Activated CD8-positive, alpha-beta memory T cell treated with anti-CD3 and anti-CD28 coated beads, Interleukin-2, amount 50 U/mL, for 24 hours (primary cell): ENCODE results near the gene LSP1.
"Not testable (repeated sequence)": the region's sequence is repeated elsewhere in the genome, so short reads cannot be mapped to it uniquely, and the experiment has no call there.

ENCODE experiments used
- DNase-seq: peaks from one replicate; pipeline ENCODE4 v3.0.0-alpha.2; 2020; ENCODE audit errors: extremely low read depth

Gene LSP1

DNA sequence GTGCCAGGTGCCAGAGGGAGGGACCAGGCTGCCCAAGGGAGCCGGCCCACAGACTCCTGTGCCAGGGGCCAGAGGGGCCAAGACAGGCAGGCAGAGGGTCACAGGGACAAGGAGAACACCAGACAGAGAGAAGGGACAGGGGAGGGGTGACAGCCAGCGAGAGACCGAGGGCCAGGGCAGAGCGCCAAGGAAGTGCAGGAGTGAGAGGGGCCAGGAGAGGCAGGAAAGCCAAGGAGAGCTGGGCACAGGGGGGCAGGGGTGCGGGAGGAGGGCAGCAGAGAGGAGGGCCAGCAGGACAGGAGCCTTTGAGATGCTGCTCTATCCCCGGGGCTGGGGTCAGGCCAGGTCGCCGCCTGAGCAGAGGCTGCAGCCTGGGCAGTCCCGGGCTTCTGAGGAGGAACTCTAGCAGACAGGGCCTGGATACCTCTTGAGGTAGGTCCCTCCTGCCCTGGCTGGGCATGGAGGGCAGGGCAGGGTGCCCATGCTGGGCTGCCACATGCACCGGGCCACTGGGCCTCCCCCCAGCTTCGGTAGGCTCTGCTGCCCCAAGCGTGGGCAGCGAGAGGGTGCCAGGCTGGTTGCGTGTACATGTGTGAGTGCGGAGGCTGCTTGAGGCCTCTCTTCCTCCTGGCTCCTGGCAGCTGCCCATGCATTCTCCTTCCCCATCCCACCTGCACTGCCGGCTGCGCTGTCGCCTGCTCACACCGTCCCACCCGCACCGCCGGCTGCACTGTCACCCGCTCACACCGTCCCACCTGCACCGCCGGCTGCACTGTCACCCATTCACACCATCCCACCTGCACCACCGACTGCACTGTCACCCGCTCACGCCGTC is 12.2 kb downstream of the LSP1 start:
- DNase-seq, result no peak

DNA sequence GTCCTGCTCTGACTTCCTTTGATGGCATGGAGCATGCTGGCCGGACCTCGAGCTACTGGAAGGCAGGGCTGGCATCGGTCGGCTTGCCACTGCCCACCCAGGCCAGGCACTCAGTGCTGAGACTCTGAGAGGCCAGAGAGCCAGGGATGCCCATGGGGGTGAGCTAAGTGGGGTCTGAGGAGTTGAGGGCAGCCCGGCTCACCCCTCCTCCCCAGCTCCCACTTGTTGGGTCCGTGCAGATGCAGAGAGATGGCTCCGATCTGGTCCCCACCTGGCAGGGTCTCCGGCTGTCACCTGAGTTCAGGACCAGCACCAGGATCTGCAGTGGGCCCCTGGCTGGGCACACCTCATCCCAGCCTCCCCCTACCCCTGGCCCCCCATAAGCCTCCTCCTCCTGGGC is 13.3 kb downstream of the LSP1 start:
- DNase-seq, result no peak

DNA sequence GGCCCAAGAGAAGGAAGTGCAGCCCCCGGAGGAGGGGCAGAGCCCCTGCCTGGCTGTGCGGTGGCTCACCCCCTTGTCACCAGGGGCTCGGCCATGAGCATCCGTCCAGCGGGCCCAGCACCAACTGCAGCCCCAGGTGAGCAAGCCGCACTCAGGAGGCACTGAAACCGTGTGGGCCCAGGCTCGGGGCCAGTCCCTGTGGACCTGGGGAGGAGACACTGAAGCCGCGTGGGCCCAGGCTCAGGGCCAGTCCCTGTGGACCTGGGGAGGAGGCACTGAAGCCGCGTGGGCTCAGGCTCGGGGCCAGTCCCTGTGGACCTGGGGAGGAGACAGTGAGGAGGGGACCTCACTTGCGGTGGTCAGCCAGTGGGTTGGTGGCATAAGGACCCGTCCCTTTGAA is 13.9 kb downstream of the LSP1 start:
- DNase-seq, result no peak

DNA sequence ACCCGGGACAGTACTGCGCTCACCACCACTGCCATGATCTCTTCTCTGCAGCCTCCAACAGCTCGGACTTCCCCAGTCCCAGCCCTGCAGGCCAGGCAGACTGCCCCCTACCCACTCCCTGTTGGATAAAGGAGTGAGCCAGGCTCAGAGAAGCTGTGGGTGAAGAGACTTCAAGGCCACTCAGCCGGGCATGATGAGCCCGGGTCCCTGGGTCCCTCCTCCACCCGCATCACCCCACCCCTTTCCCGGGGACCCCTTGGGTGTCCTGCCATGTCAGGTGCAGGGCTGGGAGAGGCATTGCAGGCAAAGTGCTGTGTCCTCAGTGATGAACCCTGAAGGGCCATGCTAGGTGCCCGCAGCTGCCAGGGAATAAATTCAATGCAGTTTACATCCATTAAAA is 14.5 kb downstream of the LSP1 start:
- DNase-seq, result no peak

DNA sequence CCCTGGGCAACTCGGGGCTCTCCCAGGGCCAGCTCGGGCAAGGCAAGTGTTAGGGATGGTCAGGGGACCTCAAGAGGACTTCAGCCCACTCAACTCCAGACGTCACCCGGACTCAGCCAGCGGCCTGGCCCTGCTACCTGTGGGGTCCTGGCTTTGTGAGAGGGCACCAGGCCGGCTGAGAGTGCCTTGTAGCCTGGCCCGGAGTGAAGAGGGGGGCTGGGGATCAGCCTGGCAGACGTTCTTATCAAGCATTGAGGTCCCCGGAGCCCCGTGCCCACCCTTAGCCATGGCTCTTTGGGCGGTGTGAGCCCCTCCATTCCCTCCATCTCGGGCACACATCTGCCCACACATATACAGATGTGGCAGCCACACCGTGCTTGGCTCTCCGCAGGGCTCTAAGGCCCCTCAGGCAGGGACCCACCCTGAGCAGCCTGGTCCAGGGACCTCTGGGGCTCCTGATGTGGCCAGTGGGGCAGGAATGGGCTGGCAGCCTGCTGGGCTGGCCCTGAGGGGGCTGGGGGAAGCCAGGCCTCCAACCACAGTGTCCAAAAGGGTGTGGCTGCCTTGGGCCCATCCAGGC is 15.3 kb downstream of the LSP1 start:
- DNase-seq, result no peak

DNA sequence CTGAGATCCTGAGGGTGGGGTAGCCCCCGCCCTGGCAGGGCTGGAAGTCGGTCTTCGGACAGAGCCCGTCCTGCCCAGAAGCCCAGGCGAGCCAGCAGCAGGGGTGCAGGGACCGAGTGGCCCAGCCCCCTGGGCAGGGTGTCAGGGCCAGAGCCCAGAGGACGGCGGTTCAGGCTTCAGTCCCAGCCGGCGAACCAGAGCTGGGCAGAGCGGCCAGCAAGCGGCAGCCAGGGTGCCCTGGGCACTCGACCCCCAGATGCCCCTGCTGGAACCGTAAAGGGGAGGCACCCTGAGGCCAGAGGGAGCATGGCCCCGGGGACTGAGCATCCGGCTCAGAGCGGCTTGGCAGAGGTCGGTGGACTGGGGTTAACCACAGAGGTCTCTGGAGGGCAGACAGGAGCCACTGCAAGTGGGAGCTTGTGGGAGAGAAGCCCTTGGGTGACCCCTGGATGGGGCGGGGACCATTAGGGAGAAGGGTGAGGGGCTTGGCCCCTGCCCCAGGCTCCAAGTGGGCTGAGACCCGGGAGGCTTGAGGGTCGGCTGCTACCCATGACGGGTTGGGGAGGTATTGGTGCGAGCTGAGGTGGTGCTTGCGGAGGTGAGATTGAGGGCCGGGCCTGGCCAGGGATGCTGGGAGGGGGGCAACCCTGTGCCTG is 15.9 kb downstream of the LSP1 start:
- DNase-seq, result no peak

DNA sequence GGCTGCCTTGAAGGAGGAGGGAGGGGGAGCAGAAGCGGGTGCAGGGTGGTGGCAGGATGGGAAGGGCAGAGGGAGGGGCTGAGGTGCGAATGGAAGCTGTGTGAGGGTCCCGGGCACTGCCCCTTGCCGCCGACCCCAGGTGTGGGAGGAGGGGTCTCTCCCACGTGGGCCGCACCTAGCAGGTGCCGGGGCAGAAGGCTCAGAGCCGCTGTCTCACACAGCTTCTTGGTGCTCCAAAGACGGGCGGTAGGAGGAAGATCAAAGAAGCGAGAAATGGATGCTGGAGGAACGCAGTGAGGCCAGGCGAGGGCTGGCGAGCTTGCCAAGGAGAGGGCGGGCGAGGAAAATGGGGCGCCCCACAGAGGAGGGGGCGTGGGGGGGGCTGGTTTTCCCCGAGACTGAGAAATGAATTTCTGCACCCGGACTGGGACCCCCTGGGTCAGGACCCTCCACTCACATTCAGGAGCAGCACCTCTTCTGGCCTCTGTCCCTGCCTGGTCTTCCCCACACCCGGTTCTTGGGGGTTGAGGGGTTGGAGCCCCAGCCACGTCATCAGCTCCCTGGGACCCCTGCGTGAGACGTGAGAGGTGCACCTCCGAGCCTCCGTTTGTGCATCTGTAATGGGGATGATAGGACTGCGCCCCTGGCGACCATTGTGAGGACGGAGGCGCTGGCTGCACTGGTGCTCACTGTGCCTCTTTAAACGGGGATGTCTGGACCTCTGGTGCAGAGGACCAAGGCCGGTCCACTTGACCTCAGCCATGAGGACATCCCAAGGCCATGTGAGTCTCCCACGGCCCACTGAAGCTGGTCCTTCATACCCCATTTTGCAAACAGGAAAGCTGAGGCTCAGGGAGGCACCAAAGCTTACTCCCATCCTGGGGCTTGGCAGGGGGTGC is 16.8 kb downstream of the LSP1 start:
- DNase-seq, result no peak

DNA sequence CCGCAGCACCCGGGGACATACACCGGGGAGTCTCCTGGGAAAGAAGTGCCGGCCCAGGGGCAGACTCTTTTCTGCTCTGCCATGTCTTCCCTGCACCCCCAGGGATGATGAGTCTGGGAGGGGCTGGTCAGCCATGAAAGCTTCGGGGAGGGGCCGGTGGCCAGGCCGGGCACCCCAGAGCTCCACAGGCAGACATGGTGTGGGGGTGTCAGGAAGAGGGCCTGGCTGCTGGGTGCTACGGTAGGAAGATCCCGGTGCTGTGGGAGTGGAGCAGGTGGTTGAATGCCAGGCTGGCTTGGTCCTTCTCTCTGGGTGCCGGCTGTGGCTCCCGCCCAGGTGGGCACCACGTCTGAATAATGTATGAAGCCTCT is 17.4 kb downstream of the LSP1 start:
- no peak for DNase-seq

DNA sequence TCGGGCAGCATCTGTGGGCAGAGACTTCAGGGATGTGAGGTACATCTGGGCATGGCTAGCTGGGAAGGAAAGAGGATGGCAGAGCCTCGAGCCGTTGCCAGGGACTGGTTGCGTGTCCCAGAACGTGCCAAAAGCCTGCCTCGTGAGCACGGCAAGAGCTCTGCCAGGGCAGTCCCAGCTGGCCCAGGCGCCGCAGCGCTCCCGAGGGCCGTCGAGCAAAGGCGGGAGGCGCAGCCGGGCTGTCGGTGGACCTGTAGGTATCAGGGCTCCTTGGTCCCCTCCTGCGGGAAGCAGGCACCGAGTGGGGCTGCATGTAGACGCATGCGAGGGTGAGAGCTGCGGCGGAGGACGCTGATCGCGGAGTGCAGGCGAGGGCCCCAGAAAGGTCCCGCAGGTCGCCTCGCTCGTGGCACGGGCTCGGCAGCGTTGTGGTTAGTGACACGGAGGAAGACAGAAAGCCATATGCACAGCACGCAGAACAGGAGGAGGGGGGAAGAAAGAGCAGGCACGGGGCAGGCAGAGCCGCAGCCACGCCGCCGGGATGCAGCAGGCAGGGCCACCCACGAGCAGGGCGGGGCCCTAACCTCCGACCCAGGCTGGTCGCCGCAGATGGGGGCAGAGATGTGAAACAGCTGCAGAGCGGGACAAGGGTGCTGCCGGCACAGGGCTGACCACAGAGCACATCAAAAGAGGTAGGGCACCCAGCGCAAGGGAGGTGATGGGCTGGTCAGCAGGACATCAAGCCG is 18.0 kb downstream of the LSP1 start:
- no peak for DNase-seq

DNA sequence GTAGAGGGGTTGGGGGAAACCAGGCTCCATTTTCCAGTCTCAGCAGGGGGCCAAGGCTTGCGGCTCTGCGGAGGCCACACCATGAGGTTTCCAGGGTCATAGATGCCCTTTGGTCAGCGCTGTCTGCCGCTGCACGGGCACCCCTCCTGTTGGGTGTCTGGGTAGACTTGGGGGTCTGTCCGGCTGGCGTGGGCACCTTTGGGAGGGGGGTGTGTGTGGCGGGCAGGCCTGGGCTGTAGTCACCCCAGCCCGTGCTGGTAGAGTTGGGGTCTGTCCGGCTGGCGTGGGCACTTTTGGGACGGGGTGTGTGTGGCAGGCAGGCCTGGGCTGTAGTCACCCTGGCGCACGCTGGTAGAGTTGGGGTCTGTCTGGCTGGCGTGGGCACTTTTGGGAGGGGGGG is 18.6 kb downstream of the LSP1 start:
- no peak for DNase-seq

DNA sequence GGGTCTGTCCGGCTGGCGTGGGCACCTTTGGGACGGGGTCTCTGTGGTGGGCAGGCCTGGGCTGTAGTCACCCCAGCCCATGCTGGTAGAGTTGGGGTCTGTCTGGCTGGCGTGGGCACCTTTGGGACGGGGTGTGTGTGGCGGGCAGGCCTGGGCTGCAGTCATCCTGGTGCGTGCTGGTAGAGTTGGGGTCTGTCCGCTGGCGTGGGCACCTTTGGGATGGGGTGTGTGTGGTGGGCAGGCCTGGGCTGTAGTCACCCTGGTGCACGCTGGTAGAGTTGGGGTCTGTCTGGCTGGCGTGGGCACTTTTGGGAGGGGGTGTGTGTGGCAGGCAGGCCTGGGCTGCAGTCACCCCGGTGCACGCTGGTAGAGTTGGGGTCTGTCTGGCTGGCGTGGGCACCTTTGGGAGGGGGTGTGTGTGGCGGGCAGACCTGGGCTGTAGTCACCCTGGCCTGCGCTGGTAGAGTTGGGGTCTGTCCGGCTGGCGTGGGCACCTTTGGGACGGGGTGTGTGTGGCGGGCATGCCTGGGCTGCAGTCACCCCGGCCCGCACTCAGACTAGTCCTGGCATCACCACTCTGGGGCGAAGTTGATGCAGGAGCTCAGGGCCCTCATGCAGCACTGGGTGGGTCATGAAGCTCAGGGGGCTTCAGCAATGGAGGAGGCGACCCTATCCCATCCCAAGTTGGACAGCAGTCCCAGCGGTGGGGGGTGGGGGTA is 19.5 kb downstream of the LSP1 start:
- no peak for DNase-seq

DNA sequence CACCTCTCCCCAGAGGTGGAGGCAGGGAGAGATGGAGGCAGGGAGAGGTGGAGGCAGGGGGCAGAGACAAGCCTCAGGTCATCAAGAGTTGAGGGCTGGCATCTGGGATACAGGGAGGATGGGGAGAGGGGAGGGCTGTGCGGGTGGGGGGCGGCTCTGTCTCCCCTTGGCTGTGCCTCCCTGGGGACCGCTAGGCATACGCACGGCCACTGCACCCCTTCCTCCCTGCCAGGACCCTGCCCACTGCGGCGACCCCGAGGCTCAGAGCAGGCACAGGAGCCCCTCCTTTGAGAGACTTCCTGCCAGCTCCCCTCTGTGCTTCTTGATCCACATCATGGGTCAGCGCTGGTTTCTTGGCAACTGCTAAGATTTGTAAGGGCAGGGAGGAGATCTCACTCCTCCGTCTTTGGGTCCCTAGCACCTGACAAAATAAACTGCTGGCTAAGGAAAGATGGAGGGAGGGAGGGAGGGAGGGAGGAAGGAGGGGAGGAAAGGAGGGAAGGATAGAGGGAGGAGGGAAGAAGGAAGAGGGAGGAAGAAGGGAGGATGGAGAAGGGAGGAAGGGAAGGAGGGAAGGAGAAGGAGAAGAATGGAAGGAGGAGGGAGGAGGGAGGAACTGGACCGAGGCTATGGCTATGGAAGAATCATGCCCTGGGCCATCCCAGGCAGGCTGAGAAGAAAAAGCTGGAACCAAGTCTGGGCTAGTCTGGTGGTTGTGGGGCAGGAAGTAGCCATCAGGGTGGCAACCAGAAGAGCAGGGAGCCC is 20.3 kb downstream of the LSP1 start:
- DNase-seq, result no peak

DNA sequence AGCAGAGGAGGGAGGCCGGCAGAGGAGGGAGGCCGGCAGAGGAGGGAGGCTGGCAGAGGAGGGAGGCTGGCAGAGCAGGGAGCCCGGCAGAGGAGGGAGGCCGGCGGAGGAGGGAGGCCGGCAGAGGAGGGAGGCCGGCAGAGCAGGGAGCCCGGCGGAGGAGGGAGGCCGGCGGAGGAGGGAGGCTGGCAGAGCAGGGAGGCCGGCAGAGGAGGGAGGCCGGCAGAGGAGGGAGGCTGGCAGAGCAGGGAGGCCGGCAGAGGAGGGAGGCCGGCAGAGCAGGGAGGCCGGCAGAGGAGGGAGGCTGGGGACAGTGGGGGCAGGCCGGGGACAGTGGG is 20.9 kb downstream of the LSP1 start:
- DNase-seq, result not testable (repeated sequence)

DNA sequence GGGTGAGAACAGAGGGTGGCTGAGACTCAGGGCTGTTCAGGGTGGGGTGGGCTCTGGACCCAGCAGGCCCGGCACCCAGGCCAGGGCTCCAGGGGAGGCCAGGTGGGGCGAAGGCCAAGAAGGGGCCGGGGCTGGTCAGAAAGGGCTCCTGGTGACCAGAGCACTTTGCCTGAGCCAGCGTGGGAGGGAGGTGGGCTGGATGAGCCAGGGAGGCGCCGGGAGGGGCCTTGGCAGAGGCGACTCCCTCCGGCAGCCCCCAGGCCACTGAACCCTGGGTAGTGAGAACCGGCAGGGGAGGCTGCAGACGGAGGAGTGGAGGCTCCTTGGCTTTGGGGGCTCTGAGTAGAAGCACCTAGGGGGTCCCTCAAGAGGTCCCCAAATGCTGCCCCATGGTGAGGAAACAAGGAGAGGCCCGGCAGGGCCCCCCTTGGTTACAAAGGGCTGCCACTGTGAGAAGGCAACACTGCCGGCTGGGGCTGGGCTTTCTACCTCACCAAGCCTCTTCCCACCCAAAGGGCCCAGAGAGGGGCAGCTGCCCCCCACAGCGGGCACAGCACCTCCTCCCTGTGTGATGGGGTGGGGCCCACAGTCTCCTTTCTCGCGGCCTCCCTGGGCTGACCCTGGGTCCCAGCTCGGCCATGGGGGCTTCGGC is 21.7 kb downstream of the LSP1 start:
- not testable (repeated sequence) for DNase-seq

DNA sequence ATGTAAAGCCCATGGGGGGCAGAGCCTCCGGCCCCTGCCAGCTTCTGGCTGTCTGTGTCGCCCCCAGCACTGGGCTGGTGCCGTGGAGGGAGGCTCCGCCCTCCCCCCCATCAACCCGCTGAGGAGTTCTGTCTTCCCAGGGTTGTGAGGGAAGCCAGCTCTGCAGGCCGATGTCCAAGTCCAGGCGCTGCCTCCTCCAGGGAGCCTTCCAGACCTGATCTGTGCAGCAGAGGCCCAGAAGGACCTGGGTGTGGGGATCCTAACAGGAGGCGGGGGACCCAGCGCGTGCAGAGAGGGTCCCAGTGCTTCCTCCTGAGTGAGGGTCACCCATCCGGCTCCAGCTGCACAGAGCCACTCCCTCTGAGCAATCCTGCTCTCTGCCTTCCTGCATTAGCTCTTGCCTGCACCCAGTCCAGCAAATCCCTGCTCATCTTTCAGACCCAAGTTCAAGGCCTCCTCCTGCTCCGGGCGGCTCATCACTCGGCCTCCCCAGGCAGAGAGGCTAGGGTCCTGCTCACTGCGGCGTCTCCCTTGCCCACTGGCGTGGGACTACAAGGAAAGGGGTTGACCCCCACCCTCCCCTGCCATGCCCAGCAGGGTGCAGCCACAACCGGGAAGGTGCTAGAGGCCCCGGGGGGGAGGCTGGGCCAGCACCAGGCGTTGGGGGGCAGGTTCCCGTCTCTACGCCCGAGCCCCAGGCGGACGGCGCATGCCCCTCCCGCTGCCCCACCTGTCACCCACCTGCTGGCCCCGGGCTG is 22.4 kb downstream of the LSP1 start:
- no peak for DNase-seq

DNA sequence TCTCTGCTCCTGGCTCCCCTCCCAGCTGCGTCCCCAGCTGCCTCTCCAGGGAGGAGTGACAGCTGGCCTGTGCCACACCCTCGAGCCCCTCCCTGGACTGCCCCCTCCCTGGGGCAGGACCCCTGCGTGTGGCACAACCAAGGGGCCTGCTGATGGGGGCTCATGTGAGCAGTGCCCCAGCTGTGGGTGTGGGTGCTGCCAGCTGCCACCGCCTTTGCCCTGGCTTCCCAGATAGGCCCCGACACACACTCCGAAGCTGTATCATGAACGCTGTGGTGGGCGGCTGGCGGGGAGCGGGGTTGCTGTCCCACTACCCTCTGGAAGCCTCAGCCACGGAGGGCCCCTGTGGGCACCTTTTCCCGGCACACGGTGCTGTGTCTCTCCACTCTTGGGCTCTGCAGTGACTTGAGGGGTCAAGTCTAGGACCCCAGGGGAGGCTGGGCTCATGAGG is 23.0 kb downstream of the LSP1 start:
- not testable (repeated sequence) for DNase-seq

DNA sequence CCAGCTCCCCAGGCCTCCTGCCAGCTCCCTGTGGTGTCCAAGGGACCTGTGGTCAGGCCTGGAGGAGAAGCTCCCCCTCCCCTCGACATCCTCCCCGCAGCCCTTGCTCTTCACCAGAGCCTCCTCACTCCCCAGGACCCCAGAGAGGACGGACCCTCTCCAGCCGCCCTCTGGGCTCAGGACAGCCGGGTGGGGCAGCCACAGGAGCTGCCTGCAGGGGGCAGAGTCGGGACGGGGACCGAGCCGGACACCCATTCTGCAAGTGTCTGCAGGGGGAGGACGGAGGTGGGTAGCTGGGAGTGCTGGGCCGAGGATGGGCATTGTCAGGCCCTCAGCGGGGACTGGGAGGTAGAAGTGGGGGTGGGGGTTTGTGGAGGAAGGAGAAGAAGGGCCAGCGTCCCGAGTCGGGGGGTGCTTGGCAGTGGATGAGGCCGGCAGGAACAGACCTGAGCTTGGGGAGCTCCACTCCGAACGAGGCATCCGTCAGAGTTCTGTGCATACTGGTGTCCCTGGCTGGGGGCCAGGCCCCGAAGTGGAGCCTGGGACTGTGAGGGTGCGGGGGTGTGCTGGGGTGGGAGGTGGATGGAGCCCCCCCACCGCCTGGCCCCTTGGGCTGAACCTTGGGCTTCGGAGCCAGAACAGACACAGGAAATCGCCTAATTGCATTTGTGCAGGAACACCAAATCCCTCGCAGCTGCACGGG is 23.6 kb downstream of the LSP1 start:
- DNase-seq, result no peak
